Measurements from ENCODE around the gene MYLK.

GRCh38 chr3:123608263-123608937 is 275.7 kb downstream of the MYLK start:
- TF ChIP-seq CTCF (IDR thresholded peaks at IDR 0.05; ENCODE audit: insufficient read depth, low read length): no peak
- no peak for TF ChIP-seq REST (IDR thresholded peaks at IDR 0.05; ENCODE audit: insufficient replicate concordance, low read depth)
- no peak for TF ChIP-seq POLR2AphosphoS5 (IDR thresholded peaks at IDR 0.05; ENCODE audit: low read depth)
- no peak for TF ChIP-seq GABPA (IDR thresholded peaks at IDR 0.05; ENCODE audit: low read depth)
- no peak for TF ChIP-seq SPI1 (IDR thresholded peaks at IDR 0.05; ENCODE audit: borderline replicate concordance, low read depth)

Data from HL-60 (cell line).